ENCODE data around the gene FEM1A.
"Not testable (repeated sequence)": the region's sequence is repeated elsewhere in the genome, so short reads cannot be mapped to it uniquely, and the experiment has no call there.

Gene FEM1A

DNA sequence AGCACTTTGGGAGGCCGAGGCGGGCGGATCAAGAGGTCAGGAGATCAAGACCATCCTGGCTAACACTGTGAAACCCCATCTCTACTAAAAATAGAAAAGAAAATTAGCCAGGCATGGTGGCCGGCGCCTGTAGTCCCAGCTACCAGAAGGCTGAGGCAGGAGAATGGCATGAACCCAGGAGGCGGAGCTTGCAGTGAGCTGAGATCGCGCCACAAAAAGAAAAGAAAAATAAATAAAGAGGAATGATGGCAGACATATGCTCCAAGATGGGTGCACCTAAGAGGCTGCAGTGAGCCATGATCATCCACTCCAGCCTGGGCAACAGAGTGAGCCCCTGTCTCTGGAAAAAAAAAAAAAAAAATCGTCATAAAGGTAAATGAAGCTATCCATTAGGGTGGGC, 54.4 kb downstream of the FEM1A start:
- not testable (repeated sequence) for DNase-seq (ENCODE audit: low read depth in 2 of 2)

DNA sequence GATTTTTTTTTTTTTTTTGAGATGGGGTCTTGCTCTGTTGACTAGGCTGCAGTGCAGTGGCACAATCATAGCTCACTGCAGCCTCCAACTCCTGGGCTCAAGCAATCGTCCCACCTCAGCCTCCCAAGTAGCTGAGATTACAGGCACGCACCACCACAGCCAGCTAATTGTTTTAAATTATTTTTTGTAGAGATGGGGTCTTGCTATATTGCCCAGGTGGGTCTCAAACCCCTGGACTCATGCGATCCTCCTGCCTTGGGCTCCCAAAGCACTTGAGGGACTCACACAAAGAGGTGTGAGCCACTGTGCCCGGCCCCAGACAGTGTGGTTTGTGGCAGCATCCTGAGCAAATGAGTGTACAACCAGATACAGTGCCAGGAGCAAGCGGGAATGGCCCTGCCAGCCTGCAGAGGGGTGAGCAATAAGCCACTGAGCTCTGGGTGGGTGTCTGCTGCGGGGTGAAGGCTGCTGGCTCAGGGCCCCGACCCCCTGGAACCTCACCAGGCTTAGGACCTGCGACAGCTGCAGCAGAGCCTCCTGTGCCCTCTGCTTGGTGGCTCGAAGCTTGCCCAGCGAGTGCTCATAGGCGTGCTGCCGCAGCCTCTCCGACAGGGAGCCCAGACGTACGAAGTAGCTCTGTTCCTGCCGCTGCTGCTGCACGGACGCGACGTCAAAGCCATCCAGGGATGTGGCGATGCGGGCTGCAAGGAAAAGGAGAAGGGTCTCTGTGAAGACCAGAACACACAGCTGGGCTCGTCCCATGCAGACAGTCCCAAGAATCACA, 55.8 kb downstream of the FEM1A start:
- DNase-seq (ENCODE audit: low read depth in 2 of 2) = no peak

DNA sequence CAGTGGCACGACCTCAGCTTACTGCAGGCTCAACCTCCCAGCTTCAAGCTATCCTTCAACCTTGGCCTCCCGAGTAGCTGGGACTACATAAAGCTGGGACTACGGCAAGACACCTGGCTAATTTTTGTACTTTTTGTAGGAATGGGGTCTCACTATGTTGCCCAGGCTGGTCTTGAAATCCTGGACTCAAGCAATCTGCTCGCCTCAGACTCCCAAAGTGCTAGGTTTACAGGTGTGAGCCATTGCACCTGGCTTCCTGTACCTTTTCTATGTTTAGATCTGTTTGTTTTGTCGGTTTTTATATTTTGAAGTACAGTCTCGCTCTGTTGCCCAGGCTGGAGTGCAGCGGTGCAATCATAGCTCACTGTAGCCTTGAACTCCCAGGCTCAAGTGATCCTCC, 57.5 kb downstream of the FEM1A start:
- DNase-seq (ENCODE audit: low read depth in 2 of 2) = no peak

Measured in stimulated activated CD4-positive, alpha-beta T cell treated with anti-CD3 and anti-CD28 coated beads, Interleukin-1b, Interleukin-23, amount 100 ng/mL, for 1 hour (primary cell).